ENCODE results near the gene LNP1. TPM values are rescaled to one million over a fixed set of nuclear protein-coding genes. Genes with fewer than 3 reads are reported as not detected.

The LNP1 gene
- total and polyA plus RNA-seq, 10 of the 15 experiments (the other 5 are each of a cell fraction or from before 2014, with no cell fraction given), result 2.1 to 4.2 (median 2.7) TPM

DNA sequence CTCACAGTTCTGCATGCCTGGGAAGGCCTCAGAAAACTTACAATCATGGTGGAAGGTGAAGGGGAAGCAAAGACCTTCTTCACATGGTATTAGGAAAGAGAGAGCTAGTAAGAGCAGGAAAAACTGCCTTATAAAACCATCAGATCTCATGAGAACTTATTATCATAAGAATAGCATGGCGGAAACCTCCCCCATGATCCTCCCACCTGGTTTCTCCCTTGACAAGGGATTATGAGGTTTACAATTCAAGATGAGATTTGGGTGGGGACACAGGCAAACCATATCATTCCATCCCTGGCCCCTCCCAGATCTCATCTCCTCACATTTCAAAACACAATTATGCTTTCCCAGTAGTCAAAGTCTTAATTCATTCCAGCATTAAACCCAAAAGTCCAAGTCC, 56.5 kb downstream of the LNP1 start:
- intact Hi-C loops (cut with micrococcal nuclease; ENCODE audit: unreplicated experiment) (loop anchor here (5.0 kb wide), 1 partner anchor 626 kb away; no protein-coding TSS in a partner anchor), in situ Hi-C loops (cut with MboI) (no loop called here)
- H4K20me1 ChIP-seq (ENCODE audit: control insufficient read depth, insufficient read depth), result no peaks in the 10 kb centered on the region
- ChIA-PET CTCF (interaction anchor here (0.9 to 2.2 kb wide), 4 partner anchors 132 to 626 kb away, joined by 3 to 10 read pairs (median 4); no protein-coding TSS in a partner anchor), SMC1A (ENCODE audit: uncharacterized antibody, unreplicated experiment) (interaction anchor here (0.6 to 10.6 kb wide), 3 partner anchors 37 to 177 kb away, joined by 3 to 279 read pairs (median 3); no protein-coding TSS in a partner anchor), RAD21 (ENCODE audit: unreplicated experiment) (interaction anchor here (0.7 kb wide), 1 partner anchor 134 kb away, joined by 3 read pairs; no protein-coding TSS in a partner anchor), POLR2A (no interaction called here)
- H2AFZ ChIP-seq (ENCODE audit: control insufficient read depth, low read depth, low read length), result no peak overlapping the region
- H3K4me1 ChIP-seq (ENCODE audit: control insufficient read depth, insufficient read depth, low read length), result no peaks in the 10 kb centered on the region
- no peaks in the 10 kb centered on the region for H3K27me3 ChIP-seq (replicated peaks in 1 of 2; ENCODE audit: control insufficient read depth in 2 of 2, insufficient read depth in 2 of 2, low read length in 1 of 2)
- ATAC-seq (no peak), FAIRE-seq (no peak), DNase-seq (ENCODE audit: low read depth, low spot score) (no peak)
- WGBS (ENCODE audit: insufficient coverage, insufficient replicate concordance, low lambda C conversion rate, missing lambda C conversion rate), result 92% methylated on average over 1 of the region's 1 CpG
- H3K9me3 ChIP-seq (replicated peaks; ENCODE audit: control insufficient read depth, insufficient read depth, low read length), result no peaks in the 10 kb centered on the region
- no peaks in the 10 kb centered on the region for H3K36me3 ChIP-seq (ENCODE audit: control insufficient read depth in 2 of 2, insufficient read depth in 2 of 2, low read length in 1 of 2)
- H3K4me2 ChIP-seq (ENCODE audit: control insufficient read depth, insufficient read depth), result no peak overlapping the region
- H3K27ac ChIP-seq (ENCODE audit: control insufficient read depth, insufficient read depth), result no peak overlapping the region
- no peak for TF ChIP-seq POLR2A (IDR thresholded peaks at IDR 0.05; ENCODE audit: low read depth, low read length)
- TF ChIP-seq, protein P1, sequence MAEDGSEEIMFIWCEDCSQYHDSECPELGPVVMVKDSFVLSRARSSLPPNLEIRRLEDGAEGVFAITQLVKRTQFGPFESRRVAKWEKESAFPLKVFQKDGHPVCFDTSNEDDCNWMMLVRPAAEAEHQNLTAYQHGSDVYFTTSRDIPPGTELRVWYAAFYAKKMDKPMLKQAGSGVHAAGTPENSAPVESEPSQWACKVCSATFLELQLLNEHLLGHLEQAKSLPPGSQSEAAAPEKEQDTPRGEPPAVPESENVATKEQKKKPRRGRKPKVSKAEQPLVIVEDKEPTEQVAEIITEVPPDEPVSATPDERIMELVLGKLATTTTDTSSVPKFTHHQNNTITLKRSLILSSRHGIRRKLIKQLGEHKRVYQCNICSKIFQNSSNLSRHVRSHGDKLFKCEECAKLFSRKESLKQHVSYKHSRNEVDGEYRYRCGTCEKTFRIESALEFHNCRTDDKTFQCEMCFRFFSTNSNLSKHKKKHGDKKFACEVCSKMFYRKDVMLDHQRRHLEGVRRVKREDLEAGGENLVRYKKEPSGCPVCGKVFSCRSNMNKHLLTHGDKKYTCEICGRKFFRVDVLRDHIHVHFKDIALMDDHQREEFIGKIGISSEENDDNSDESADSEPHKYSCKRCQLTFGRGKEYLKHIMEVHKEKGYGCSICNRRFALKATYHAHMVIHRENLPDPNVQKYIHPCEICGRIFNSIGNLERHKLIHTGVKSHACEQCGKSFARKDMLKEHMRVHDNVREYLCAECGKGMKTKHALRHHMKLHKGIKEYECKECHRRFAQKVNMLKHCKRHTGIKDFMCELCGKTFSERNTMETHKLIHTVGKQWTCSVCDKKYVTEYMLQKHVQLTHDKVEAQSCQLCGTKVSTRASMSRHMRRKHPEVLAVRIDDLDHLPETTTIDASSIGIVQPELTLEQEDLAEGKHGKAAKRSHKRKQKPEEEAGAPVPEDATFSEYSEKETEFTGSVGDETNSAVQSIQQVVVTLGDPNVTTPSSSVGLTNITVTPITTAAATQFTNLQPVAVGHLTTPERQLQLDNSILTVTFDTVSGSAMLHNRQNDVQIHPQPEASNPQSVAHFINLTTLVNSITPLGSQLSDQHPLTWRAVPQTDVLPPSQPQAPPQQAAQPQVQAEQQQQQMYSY (CRISPR knock-in tag; IDR thresholded peaks at IDR 0.05), result no peak
- no peak overlapping the region for H3K9ac ChIP-seq (ENCODE audit: control insufficient read depth, insufficient read depth, low read length)
- BruUV-seq (replicated peaks), result no TSS peak
- H3K4me3 ChIP-seq, result no peak overlapping the region
- H3K79me2 ChIP-seq (ENCODE audit: control insufficient read depth, insufficient read depth, low read length), result no peaks in the 10 kb centered on the region

DNA sequence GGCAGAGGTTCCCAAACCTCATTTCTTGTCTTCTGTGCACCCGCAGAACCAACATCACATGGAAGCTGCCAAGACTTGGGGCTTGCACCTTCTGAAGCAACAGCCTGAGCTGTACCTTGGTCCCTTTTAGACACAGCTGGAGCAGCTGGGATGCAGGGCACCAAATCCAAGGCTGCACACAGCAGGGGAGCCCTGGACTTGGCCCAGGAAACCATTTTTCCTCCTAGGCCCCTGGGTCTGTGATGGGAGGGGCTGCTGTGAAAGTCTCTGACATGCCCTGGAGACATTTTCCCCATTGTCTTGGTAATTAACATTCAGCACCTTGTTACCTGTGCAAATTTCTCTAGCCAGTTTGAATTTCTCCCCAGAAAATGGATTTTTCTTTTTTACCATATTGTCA, 57.5 kb downstream of the LNP1 start:
- RAD21 ChIA-PET (ENCODE audit: unreplicated experiment), result no interaction called here
- no peaks in the 10 kb centered on the region for H3K27me3 ChIP-seq (replicated peaks in 1 of 2; ENCODE audit: control insufficient read depth in 2 of 2, insufficient read depth in 2 of 2, low read length in 1 of 2)
- no TSS peak for BruUV-seq (replicated peaks)
- H3K27ac ChIP-seq (ENCODE audit: control insufficient read depth, insufficient read depth), result no peak overlapping the region
- in situ Hi-C loops (cut with MboI), result no loop called here
- CTCF ChIA-PET, result interaction anchor here (1.2 kb wide), 1 partner anchor 133 kb away, joined by 3 read pairs; no protein-coding TSS in a partner anchor
- H3K9me3 ChIP-seq (replicated peaks; ENCODE audit: control insufficient read depth, insufficient read depth, low read length), result no peaks in the 10 kb centered on the region
- H3K4me2 ChIP-seq (ENCODE audit: control insufficient read depth, insufficient read depth), result no peak overlapping the region
- TF ChIP-seq TCF7 (IDR thresholded peaks at IDR 0.05; ENCODE audit: borderline replicate concordance), result no peak
- TF ChIP-seq, protein P2, sequence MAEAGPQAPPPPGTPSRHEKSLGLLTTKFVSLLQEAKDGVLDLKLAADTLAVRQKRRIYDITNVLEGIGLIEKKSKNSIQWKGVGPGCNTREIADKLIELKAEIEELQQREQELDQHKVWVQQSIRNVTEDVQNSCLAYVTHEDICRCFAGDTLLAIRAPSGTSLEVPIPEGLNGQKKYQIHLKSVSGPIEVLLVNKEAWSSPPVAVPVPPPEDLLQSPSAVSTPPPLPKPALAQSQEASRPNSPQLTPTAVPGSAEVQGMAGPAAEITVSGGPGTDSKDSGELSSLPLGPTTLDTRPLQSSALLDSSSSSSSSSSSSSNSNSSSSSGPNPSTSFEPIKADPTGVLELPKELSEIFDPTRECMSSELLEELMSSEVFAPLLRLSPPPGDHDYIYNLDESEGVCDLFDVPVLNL (IDR thresholded peaks at IDR 0.05; ENCODE audit: low read depth, low read length), result no peak
- no peak for TF ChIP-seq HDAC6 (IDR thresholded peaks at IDR 0.05; ENCODE audit: unreplicated experiment)
- TF ChIP-seq ZZZ3 (IDR thresholded peaks at IDR 0.05; ENCODE audit: control insufficient read depth, insufficient read length, low read depth), result no peak
- no peak for TF ChIP-seq SUZ12 (IDR thresholded peaks at IDR 0.05; ENCODE audit: unreplicated experiment)
- TF ChIP-seq KAT2A (conservative IDR thresholded peaks at IDR 0.05; ENCODE audit: control insufficient read depth, low read depth, low read length), result no peak
- no peak for TF ChIP-seq RB1 (IDR thresholded peaks at IDR 0.05; ENCODE audit: borderline replicate concordance)
- no peak for TF ChIP-seq SIX5 (IDR thresholded peaks at IDR 0.05; ENCODE audit: low read depth, low read length, severe bottlenecking)
- SMC1A ChIA-PET (ENCODE audit: uncharacterized antibody, unreplicated experiment), result interaction anchor here (10.6 kb wide), 1 partner anchor 133 kb away, joined by 279 read pairs; no protein-coding TSS in a partner anchor
- POLR2A ChIA-PET, result no interaction called here
- no peak overlapping the region for H3K4me3 ChIP-seq
- H4K20me1 ChIP-seq (ENCODE audit: control insufficient read depth, insufficient read depth), result no peaks in the 10 kb centered on the region
- no peaks in the 10 kb centered on the region for H3K36me3 ChIP-seq (ENCODE audit: control insufficient read depth in 2 of 2, insufficient read depth in 2 of 2, low read length in 1 of 2)
- DNase-seq (ENCODE audit: low read depth, low spot score) (no peak), FAIRE-seq (no peak), ATAC-seq (no peak)
- H3K4me1 ChIP-seq (ENCODE audit: control insufficient read depth, insufficient read depth, low read length), result no peaks in the 10 kb centered on the region
- intact Hi-C loops (cut with micrococcal nuclease; ENCODE audit: unreplicated experiment), result loop anchor here (5.0 kb wide), 1 partner anchor 627 kb away; no protein-coding TSS in a partner anchor
- H3K79me2 ChIP-seq (ENCODE audit: control insufficient read depth, insufficient read depth, low read length), result no peaks in the 10 kb centered on the region
- no peak overlapping the region for H3K9ac ChIP-seq (ENCODE audit: control insufficient read depth, insufficient read depth, low read length)
- 95% methylated on average over 1 of the region's 1 CpG for WGBS (ENCODE audit: insufficient coverage, insufficient replicate concordance, low lambda C conversion rate, missing lambda C conversion rate)
- H2AFZ ChIP-seq (ENCODE audit: control insufficient read depth, low read depth, low read length), result no peak overlapping the region
